ENCODE results near the gene PRKCA.
"Not testable (repeated sequence)": the region's sequence is repeated elsewhere in the genome, so short reads cannot be mapped to it uniquely, and the experiment has no call there.

The PRKCA gene

DNA sequence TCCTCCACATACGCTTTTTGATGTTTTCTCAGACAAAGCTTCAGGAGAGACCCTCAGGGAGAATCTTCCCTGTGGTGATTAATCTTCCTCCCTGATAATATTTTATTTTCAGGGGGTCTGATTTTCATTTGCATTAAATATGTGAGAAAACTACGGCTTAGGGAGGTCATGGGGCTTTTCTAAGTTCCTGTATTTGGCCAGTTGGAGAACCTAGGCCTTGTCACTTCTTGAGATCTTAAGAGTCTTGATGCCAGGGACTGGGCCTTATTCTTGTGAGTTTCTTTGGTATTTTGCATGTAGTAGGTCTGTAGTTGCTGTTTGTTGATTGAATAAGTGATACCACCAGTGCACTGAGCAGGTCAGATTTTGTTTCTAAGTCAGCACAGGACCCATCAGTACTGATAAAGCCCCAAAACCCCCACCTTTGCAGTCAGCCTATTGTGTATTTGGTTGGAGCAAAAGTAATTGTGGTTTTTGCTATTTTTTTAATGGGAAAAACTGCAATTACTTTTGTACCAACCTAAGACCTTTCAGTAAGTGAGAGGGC, 130.1 kb downstream of the PRKCA start:
- no peak for DNase-seq (ENCODE audit: low read depth in 2 of 3, low spot score in 1 of 3)

DNA sequence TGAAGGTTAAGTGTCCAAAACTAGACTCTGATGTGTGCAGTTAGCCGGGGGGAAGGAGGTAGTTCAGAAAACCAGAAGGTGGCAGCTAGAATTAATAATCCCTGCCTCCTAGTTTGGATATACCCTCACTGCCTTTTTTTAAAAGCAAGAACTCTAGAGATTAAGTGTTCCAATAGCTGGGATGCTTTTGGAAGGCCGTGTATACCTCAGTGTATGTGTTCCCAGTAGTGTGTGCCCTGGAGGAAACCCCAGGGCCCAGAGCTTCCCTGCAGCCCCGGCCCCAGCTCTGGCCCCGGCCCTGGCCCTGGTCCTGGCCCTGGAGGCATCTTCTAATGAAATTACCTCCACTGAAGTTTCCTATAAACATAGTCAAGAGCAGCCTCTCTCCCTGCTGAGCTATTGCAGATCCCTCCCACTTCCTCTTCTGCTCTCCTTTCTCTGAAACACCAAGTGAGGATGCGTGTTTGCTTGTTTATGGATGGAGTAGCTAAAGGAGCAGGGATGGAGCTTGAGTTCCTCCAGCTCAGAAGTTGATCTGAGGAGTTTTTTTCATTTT, 130.7 kb downstream of the PRKCA start:
- DNase-seq (ENCODE audit: low read depth in 2 of 3, low spot score in 1 of 3), result no peak

DNA sequence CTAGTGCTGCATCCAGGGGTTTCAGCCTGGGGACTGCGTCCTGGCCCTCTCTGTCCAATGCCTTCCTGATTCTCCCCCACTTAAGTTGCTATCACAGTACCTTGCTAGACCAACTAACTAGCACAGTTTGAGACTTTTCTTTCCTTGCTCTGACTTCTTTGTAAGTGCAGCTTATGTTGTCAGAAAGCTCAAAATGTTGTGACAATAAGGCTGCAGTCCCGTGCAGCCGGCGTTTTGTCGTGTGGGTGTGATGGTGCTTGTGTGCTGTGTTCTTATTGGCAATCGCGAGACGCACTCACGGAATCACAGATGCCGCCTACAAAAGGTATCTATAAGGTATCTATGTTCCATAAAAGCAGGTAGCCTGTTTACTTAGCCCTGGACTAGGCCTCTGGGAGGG, 132.8 kb downstream of the PRKCA start:
- no peak for DNase-seq (ENCODE audit: low read depth in 2 of 3, low spot score in 1 of 3)

DNA sequence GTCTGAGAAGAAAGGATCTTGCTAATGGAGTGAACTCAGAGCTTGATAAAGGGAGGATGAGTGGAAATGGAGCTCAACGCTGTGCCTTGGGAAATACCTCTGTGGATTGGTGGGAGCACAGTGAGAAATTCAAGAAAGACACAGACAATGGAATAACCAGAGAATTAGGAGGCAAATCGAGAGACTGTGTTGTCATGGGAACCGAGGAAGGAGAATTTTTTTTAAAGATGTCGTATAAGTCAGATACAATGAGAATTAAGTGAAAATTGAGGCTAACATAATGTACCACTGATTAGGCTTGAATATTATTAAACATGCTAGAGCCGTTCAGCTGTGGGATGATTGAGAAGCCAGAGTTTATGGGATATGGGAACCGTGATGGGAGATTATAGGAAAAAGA, 134.2 kb downstream of the PRKCA start:
- DNase-seq (ENCODE audit: low read depth in 2 of 3, low spot score in 1 of 3), result no peak

DNA sequence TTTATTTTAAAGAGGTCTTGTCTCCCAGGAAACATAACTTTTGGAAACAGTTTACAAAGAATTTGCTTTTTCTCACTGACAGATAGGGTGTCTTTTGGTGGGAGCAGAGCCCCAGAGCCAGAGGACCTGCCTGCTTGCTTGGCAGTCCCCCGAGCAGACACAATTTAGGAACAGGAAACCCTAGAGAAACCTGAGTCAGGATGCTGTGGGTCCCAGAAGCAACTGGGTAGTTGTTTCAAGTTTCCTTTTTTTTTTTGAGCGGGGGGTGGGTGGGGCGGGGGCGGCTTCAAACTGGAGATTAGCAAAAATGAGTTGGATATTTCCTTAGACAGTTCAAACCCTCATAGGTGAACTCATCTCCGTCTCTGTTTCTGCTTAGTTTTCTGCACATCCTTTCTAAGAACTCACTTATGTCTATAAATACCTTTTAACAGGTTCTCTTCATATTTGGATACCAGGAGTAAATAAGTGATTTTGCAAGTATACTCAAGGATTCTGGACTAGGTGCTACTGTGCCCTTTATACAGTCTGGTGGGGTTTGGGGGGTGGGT, 135.1 kb downstream of the PRKCA start:
- DNase-seq (ENCODE audit: low read depth in 2 of 3, low spot score in 1 of 3), result no peak

DNA sequence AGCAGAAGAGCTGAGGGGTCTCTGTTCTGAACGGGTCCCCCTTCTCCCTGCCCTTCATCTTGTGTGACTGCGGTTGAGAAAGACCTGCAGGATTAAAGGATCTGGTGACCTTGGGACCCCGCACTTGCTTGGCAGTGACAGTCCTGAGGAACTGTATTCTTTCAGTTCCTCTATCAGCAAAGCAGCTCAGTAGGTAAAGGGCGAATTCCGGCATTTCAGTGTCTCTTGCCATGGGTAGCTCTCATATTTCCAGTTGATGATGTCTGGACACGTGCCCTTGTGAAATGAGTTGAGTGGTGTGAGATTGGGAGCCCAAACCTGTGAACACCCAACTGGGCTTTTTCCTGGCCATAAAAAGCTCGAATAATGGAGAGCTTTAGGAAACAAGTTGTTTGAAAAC, 135.7 kb downstream of the PRKCA start:
- DNase-seq (ENCODE audit: low read depth in 2 of 3, low spot score in 1 of 3), result no peak

DNA sequence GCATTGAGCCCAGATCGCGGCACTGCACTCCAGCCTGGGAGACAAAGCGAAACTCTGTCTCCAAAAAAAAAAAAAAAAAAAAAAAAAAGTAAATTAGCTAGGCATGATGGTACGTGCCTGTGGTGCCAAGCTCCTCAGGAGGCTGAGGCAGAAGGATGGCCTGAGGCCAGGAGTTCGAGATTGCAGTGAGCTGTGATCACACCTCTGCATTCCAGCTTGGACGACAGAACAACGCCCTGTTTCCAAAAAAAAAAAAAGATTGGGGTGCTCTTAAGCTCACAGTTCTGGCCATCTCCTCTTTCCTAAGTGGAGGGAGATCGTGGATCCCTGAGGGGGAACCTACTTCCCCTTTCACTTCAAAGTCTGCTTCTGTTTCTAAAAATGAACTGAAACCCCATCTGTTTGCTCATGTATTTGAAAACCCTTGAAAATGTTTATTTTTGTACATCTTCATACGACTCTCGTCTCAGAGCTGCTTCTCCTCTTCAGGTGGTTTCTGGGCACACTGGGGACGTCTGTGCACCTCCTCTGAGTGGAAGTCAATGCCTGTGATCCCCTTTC, 138.8 kb downstream of the PRKCA start:
- no peak for DNase-seq (ENCODE audit: low read depth in 2 of 3, low spot score in 1 of 3)

DNA sequence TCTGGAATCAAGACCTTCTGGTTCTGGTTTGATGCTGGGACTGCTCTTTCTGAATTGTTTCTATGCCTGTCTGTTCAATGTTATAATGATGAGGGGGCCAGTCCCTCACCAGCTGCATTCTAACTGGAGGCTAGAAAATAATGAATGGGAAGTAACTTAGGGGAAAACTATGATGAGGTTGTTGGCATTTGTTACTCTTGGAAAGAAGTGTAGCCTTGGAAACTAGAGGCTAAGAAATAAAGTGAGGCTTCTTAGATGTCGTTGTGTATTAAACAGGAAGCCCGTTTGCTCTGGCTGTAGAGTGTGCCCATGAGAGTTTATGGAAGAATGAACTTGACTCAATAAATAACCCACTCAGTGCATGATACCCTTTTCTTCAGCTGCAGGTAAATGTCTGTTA, 140.8 kb downstream of the PRKCA start:
- DNase-seq (ENCODE audit: low read depth in 2 of 3, low spot score in 1 of 3), result no peak

DNA sequence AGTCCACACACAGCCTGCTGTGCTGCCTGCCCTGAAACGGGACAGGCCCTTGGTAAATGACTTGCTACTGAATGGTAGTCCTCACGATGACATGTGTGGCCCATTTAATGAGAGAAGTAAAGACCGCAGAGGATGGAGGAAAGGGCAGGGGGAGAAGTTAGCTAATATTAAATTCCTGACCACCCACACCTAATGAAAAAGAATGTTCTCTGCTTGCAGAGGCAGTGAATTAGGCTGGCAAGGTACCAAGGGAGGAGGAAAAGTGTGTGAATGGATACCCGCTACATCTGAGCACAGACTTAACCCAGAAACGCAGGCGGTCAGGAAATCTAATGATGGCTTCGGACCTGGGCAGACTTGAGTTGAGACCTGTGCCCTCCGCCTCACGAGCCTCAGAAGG, 141.2 kb downstream of the PRKCA start:
- no peak for DNase-seq (ENCODE audit: low read depth in 2 of 3, low spot score in 1 of 3)

DNA sequence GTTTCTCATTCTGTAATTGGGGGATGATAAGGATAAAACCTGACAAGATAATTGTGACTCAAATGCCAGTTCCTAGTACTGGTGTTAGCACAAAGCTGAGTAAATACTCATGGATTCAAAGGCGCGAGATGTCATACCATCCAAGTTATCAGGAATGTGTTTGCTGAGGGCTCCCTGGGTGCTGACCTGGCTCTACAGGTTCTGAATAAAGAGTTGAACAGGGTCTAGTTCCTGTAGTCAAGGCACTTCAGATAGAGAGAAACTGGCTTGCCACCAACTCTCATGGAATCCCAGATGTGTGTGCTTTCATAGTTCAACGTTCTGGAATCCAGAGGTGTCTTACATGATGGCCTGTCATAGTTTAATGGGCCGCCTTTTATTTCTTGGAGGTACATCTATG, 141.6 kb downstream of the PRKCA start:
- DNase-seq (ENCODE audit: low read depth in 2 of 3, low spot score in 1 of 3), result no peak

DNA sequence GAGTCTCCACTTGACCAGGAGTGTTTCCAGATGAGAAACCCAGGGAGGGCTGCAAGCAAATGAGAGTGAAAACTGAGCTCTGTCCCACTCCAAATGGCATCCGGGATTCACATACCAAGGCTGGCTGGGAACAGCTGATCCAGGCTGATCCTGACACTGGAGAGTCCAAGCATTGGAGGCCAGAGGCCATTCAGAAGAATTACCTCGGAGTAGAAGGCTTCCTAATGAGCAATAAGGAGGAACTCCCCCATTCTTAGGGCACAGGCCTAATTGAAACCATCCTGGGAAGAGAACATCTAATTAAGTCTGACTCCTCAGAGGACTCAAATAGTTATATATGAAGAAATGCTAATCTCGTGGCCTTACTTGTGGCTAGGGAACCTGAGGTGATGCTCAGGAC, 142.8 kb downstream of the PRKCA start:
- no peak for DNase-seq (ENCODE audit: low read depth in 2 of 3, low spot score in 1 of 3)

DNA sequence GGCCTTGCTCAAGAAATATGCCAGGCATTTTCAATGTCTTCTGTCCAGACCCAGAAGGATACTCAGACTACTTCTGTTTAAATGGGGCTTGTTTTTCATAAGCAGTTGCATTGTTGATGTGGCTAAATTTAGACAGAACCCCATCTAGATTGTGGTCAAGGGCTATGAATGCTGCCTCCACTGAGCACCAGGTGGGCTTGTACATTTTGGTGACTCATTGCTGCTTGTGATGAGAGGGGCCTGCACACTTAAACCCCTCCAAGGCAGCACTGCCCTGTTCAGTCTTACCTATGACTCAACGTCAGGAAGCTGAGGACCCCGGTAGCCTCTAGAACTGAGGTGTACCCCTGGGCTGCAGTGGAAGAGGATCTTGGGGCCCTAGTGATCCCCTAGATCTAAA, 144.0 kb downstream of the PRKCA start:
- DNase-seq (ENCODE audit: low read depth in 2 of 3, low spot score in 1 of 3), result no peak

DNA sequence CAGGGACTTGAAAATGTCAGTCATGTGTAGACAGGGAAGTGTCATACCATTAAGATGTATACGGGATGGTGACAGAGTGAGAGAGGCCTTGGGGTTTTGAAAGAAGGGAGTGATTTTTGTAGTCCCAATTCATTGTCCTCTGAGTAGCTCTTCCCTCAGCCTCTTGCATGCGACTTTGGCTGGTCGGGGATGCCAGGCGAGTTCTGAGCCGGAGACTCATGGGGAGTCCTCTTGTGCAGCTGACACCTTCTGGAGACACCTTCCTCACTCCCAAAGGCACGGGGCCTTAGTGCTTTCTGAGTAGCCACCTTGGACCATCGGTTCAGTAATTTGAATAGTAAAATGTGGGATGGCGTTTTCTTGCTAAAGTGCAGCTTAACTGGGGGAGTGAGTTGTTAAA, 144.7 kb downstream of the PRKCA start:
- no peak for DNase-seq (ENCODE audit: low read depth in 2 of 3, low spot score in 1 of 3)

DNA sequence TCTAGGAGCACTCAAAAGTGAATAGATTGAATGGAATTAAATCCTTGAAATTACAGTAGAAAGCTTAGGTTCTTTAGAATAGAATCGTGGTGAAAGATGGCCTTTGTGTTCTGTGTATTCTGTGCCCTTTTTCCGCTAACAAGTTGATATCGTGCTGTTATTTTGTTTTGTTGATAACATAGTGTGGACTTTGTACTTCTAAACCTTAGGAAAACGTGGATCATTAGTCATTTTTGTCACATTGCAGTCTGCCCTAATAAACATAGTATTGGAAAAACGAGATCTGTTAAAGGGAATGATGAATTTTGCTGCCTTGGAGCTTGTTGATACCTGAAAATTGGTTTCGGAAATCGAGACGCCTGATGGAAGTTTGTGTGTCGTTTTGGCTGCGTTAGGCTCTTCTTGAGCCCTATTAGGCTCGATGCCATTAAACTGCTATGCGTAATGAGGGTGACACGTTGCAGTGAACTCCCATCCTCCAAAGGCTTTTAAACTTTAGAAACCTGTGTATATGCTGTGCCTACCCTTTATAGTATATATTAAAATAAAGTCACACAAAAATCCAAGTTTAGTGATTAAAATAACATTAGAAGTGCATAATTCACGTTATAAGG, 145.7 kb downstream of the PRKCA start:
- no peak for DNase-seq (ENCODE audit: low read depth in 2 of 3, low spot score in 1 of 3)

DNA sequence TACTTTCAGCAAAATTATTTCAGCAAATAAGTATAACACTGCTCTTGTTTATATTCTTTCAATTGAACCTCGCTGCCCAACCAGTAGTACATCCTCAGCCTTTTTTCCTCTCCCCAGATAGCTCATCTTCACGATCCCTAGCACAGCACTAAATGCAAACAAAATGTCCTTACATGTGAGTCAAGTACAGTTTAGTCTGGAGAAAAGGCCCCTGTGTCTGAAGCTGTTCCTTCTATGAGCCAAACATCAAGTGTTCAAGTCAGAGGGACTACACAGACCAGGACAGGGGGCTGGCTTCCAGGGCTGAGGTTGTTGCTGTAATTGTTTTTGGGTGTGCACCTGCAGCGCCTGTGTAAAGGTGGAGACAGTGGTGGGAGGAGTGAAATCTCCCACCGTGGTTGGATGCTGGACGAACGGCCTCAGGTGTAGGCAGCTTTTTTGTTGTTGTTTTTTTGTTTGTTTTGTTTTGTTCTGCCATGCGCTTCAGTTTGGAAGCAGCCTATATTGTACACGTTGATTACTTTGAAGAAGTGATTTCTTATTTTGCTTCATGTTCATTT, 147.1 kb downstream of the PRKCA start:
- DNase-seq (ENCODE audit: low read depth in 2 of 3, low spot score in 1 of 3), result no peak

DNA sequence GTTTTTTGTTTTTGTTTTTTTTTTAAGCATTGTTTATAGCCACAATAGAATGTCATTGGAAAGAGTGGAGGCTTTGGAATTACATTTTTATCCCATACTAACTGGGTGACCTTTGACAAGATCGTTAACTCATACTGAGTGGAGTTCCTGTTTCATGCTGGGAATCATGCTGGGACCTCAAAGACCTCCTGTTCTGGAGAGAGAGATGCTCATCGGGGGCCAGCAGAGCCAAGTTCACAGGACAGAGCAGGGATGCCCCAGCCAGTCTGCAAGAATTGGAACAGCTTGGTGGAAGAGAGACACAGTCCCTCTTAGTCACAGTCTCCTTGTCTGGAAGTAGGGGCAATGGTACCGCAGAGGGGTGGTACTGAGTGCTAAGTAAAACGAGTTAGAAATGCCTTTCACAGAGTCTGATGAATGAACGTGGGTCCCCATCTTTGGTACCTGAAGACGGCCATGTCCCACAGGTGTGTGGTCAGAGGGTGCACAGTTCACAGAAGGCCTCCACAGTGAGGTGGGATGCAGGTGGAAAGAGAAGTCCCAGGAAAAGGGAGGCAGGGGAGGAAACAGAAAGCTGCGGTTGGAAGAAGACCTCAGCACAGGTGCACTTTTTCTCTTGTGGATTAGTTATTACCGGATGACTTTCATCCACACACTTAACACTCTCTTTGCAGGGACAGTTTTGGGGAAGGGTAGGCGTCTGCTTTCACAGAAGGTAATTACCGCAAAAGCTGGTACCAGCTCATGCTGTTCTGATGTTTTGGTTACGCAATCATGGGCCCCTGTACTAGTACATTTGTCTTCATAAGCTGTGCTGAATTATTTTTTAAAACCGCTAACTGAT, 147.8 kb downstream of the PRKCA start:
- DNase-seq (ENCODE audit: low read depth in 2 of 3, low spot score in 1 of 3), result no peak

DNA sequence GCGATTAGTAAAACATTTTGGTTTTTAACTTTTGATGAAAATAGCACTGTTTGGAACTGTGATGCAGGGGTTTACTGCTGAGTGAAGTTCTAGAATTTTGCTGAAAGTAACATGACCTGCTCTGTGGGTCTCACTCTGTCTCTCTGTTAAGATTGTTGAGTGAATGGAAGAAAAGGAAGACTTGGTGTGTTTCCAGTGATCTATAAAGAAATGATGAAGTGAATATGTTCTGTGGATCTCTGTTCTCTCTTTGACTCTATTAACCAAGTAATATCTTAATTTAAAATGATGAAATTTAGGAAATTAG, 148.4 kb downstream of the PRKCA start:
- no peak for DNase-seq (ENCODE audit: low read depth in 2 of 3, low spot score in 1 of 3)

DNA sequence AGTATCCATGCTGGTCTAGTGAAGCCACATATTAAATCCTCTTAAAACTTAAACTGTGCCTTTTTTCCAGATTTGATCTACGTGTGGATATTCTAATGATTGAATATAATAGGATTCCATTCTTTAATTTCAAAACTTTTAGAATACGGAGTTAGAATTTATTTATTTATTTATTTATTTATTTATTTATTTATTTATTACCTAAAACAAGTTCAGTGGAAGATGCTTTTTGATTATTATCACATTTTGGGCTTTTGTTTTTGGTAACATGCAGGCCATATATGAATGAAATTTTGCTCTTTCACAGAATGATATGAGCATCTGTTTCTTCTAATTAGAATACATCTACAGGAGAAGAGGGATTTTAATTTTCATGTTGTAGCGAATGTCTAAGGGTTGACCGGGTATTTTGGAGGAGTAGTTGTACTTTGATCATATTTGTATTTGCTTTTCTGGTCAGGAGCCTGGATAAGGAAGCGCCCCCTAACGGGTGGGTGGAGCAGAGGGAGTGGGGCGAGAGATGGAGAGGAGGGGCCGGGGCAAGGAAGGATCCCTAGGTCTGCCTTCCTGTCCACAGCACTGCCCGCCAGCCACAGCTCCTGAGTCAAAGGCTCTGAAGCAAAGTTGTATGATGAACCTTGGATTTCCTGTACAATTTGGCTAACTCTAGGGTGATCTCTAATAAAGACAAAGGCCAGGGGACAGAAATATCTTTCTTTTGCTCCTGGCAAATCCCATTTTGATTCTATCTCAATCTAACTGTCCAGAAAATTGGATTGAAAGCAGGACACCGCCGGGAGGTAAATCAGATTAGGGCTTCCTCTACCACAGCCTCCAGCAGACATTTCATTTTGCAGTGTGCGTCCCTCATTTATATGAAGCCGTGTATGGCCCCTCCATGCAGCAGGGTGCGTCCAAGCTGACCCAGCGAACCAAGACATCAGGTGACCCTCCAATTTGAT, 149.1 kb downstream of the PRKCA start:
- no peak for DNase-seq (ENCODE audit: low read depth in 2 of 3, low spot score in 1 of 3)

DNA sequence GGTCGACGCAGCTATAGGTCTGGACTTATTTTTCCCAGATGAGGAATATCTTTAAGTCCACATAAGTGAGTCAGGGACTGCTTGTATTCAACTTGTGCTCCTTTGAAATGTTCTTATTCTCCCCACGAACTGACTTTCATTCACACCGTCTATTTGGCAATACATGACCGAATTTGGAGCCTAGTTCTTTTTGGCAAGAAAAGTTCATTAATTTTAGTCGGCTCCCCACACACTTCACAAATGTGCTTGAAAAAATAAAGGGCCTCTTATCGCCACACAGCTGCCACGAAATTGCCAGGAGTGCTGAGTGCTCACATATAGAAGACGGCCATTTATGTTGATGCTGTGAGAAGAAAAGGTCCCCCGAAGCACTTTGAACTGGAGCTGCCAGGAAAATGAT, 152.6 kb downstream of the PRKCA start:
- no peak for DNase-seq (ENCODE audit: low read depth in 2 of 3, low spot score in 1 of 3)

DNA sequence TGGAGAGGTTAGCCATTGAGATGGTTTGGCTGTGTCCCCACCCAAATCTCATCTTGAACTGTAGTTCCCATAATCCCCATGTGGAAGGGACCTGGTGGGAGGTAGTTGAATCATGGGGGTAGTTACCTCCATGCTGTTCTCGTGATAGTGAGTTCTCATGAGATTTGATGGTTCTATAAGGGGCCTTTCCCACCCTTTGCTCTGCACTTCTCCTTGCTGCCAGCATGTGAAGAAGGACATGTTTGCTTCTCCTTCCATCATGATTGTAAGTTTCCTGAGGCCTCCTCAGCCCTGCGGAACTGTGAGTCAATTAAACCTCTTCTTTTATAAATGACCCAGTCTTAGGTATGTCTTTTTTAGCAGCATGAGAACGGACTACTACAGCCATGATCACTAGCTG, 155.1 kb downstream of the PRKCA start:
- not testable (repeated sequence) for DNase-seq (ENCODE audit: low read depth in 2 of 3, low spot score in 1 of 3)

Measured in stimulated activated CD4-positive, alpha-beta T cell treated with anti-CD3 and anti-CD28 coated beads, Interleukin-12 subunit alpha, Interleukin-12 subunit beta, amount 100 ng/mL, for 48 hours (primary cell).